NCI-H345 (cell line): ENCODE results near the gene TBC1D14.

Experiments
- DNase-seq: peaks from one replicate; lab custom pipeline; 2025; lab: John Stamatoyannopoulos, UW

TBC1D14 gene

GRCh38 chr4:6929812-6930464, 20.3 kb downstream of the TBC1D14 start:
- no peak for DNase-seq

DNA sequence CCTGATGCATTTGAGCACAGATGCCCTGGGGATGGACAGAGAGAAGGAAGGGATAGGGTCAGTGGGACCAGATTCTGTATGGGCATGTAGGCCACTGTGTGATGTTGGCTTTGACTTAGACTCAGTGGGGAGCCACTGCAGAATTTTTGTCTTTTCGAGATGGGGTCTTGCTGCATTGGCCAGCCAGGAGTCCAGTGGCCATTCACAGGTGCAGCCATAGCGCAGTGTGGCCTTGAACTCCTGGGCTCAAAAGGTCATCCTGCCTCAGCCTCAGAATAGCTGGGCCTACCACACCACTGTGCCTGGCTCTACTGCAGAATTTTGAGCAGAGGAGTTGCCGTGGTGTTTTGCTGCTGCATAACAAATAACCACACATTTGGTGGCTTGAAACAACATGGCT, 22.8 kb downstream of the TBC1D14 start:
- DNase-seq, result no peak

DNA sequence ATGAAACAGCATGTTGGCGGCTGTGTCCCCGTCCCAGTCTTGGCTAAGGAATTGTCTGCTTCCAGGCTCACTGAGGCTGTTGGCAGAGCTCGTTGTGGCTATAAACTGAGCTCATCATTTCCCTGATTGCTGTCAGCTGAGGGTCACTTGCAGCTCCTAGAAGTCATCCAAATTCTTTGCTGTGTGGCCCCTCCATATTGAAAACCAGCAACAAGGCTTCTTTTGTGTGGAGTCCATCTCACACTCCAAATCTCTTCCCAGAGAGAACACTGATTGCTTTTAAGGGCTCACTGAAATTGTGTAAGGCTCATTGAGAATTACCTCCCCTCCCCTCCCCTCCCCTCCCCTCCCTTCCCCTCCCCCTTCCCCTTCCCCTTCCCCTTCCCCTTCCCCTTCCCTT, 23.3 kb downstream of the TBC1D14 start:
- DNase-seq, result no peak

GRCh38 chr4:6933691-6934430, 24.2 kb downstream of the TBC1D14 start:
- DNase-seq, result no peak

DNA sequence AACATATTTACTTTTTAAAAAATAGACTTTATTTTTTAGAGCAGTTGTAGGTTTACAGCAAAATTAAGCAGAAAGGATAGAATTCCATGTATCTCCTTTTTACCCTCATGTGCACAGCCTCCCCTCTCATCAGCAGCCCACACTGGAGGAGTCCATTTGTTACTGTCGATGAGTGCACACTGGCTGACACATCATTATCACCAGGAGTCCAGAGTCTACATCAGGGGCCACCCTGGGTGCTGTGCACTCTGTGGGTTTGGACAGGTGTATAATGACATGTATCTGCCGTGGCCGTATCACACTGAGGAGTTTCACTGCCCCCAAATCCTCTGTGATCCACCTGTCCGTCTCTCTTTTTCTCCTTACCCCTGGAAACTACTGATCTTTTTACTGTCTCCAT, 26.3 kb downstream of the TBC1D14 start:
- no peak for DNase-seq

DNA sequence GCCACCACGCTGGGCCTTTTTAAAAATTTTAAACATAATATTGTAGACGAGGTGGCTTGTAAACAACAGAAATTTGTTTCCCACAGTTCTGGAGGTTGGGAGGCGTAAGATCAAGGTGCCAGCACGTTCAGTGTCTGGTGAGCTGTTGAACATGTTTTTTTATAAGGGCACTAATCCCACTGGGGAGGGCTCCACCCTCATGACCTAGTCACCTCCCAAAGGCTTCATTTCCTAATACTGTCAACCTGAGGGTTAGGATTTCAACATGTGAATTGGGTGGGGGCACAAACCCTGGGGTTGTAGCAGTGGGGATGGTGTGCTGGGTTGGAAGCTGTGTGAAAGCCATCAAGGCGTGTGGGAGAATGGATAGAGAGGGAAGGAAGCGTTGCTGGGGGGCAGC, 27.6 kb downstream of the TBC1D14 start:
- DNase-seq, result no peak

- no peak for DNase-seq
Observed at GRCh38 chr4:6937754-6938153, 28.1 kb downstream of the TBC1D14 start.

GRCh38 chr4:6938237-6938636, 28.6 kb downstream of the TBC1D14 start:
- no peak for DNase-seq

DNA sequence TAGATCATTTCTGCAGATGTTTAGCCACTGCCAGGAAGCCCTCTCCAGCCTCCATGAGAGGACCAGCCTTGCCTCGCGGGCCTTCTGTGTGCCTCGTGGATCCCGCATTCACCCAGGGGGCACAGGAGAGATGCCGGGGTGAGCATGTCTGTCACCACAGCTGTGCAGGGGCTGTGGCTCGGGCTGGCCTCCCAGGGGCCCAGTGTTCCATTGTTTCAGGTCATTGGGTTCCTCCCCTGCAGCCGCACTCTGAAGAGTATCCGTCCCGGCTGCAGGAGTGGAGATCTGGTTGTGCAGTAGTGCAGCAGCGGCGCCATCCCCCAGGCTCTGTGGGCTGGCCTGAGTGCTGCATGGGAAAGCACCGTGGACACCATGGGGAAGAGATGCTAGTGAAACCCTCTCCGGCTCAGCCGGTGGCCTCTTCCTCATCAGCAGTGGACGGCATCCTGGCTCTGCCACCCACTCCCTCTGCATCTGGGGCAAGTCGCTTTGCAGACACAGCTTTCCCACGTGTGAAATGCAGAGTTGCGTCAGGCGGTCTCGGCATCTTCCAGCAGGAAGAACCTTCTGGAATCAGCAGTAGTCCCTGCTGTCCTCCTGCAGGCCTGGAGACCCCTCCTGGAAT, 29.1 kb downstream of the TBC1D14 start:
- no peak for DNase-seq

GRCh38 chr4:6939761-6940743, 30.4 kb downstream of the TBC1D14 start:
- DNase-seq, result no peak

DNA sequence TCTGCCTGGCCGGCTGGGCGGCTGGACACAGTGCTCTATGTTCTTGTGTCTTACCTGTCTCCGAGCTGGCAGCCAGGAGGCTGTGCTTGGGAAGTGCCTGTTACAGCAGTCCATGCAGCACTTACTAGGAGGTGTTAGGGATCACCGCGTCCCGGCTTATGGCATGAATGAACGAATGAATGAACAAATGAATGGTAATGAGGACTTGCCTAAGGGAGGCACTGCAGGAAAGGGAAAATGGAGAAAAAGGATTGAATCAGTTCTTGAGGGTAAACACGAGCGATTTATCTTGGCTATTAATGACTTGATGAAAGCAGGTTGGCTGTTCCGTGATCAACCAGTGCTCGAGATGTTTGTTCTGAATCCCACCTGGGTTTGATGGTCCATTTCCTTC, 31.1 kb downstream of the TBC1D14 start:
- DNase-seq, result no peak

DNA sequence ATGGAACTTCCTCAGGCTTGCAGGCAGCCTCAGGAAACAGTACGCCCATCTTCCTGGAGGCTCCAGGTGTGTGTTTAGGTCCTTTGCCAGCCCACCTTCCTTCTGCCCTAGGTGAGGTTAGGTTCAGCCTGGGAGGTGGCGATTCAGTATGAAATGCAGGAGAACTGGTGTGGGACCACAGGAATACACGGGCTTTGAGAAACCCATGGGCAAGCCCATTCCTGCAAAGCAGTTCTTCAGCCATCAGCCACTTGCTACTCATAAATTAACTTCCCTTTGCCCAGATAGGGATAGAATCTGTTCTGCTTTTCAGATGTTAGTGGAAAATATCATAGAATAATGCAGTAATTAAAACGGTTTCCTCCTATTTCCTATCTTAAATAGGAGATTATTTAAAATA, 32.2 kb downstream of the TBC1D14 start:
- no peak for DNase-seq

GRCh38 chr4:6942238-6942800, 32.7 kb downstream of the TBC1D14 start:
- no peak for DNase-seq

DNA sequence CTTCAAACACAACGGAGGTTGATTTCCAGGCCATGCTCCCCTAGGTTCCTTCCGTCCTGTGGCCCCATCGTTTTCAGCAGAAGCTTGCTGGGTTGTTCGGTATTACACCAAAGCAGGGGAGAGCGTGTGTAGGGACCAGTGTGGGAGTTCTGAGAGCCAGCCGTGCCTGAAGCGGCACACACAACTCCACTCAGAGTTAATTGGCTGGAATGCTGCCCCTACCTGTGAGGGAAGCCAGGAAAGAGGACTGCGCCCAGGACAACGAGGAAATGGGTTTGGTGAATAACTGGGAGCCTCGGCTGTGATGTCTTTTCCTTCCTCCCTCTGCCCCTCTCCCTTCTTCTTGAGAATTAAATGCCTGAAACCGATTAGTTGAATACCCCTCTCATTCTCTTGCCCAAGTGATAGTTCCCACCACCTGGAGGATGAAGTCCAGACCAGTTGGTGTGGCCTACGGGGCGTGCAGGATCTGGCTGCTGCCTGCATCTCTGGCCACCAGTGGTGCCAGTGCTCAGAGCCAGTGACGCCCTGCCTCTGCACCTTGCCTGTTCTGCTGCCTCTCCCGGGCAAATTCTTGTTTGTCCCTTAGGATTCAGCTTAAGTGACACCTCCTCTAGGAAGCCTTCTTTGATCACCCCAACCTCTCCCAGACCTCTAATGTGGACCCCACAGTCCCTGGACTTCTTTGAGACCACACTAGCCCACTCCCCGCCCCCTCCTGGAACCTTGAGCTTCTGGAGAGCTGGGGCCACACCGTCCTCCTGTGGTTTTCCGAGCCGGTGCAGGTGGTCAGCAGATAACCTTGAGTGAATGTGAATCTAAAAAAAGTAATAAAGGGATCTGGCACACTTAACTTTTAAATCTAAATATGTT, 33.6 kb downstream of the TBC1D14 start:
- DNase-seq, result no peak

DNA sequence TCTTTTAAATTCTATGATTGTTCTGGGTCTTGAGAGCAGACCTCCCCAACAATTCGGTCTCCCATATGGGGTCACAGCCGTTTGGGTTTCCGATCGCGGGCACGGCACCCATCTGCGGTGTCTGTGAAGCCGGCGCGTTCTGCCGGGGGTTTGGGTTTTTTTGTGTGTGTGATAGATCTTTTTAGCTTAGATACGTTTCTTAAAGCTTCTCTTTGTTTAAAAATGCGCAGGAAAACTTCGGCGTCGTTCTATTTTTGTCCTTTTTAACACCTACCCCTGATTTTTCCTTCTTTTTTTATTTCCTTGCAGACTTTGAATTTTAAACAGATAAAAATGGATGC, 34.2 kb downstream of the TBC1D14 start:
- no peak for DNase-seq

- DNase-seq, result no peak
Observed at GRCh38 chr4:6944301-6945051, 34.9 kb downstream of the TBC1D14 start.

DNA sequence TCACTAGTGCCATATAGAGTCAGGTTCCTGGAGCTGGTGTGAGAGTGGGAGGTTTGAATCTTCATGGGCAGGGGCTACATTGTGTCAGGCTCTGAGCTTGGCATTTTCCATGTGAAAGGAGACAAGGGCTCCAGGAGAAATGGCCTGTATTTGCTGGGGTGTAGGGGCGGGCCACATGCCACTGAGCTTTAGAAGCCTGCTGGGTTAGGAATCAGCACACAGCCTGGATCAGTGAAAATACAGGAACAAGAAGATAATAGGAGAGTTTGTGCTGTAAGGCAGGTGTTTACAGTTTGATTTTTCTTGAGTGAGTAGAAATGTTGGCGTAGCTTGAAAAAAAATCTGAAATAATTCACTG, 35.4 kb downstream of the TBC1D14 start:
- no peak for DNase-seq

GRCh38 chr4:6946497-6946896, 36.9 kb downstream of the TBC1D14 start:
- DNase-seq, result no peak

- no peak for DNase-seq
Observed at GRCh38 chr4:6948134-6948460, 38.5 kb downstream of the TBC1D14 start.

GRCh38 chr4:6951880-6952381, 42.3 kb downstream of the TBC1D14 start:
- DNase-seq, result no peak
